ENCODE data around the gene POLR3GL.

- TF ChIP-seq, protein P1, sequence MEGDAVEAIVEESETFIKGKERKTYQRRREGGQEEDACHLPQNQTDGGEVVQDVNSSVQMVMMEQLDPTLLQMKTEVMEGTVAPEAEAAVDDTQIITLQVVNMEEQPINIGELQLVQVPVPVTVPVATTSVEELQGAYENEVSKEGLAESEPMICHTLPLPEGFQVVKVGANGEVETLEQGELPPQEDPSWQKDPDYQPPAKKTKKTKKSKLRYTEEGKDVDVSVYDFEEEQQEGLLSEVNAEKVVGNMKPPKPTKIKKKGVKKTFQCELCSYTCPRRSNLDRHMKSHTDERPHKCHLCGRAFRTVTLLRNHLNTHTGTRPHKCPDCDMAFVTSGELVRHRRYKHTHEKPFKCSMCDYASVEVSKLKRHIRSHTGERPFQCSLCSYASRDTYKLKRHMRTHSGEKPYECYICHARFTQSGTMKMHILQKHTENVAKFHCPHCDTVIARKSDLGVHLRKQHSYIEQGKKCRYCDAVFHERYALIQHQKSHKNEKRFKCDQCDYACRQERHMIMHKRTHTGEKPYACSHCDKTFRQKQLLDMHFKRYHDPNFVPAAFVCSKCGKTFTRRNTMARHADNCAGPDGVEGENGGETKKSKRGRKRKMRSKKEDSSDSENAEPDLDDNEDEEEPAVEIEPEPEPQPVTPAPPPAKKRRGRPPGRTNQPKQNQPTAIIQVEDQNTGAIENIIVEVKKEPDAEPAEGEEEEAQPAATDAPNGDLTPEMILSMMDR (IDR thresholded peaks at IDR 0.05; ENCODE audit: poor library complexity, severe bottlenecking), result no peak
- TF ChIP-seq EZH2 (IDR thresholded peaks at IDR 0.05; ENCODE audit: borderline replicate concordance, insufficient read depth, low read length, poor library complexity, severe bottlenecking), result no peak
- TF ChIP-seq POLR2AphosphoS5 (IDR thresholded peaks at IDR 0.05), result no peak
- TF ChIP-seq EP300 (conservative IDR thresholded peaks at IDR 0.05; ENCODE audit: poor library complexity, severe bottlenecking), result no peak
- TF ChIP-seq REST (IDR thresholded peaks at IDR 0.05; ENCODE audit: borderline replicate concordance), result no peak
- TF ChIP-seq SMC3 (conservative IDR thresholded peaks at IDR 0.05; ENCODE audit: poor library complexity), result no peak
- TF ChIP-seq TAF1 (IDR thresholded peaks at IDR 0.05; ENCODE audit: low read depth), result no peak
- TF ChIP-seq RAD21 (conservative IDR thresholded peaks at IDR 0.05), result no peak
- TF ChIP-seq MXI1 (conservative IDR thresholded peaks at IDR 0.05; ENCODE audit: poor library complexity, severe bottlenecking), result no peak
Measured at GRCh38 chr1:145946477-145946986, 18.0 kb upstream of the POLR3GL start.
